Tibial artery (tissue), 4 donors: ENCODE measurements around the gene CYSTM1.

Experiments used
- DNase-seq, 2 donors: peaks; one replicate each; pipeline ENCODE4 v3.0.0-alpha.2; 2019
- H3K27ac ChIP-seq, 2 donors: fragments of 200-600 bp; sonication (generic) in 1 of 2; 1 replicate in 1 of 2; 2 replicates in 1 of 2; pipeline ENCODE4 v1.5.1; 2018 to 2019; ENCODE audit warnings: mild to moderate bottlenecking in 1 of 2
- H3K27me3 ChIP-seq, 2 donors: fragments of 200-600 bp; sonication (generic) in 1 of 2; one replicate each; pipeline versions ENCODE4 v1.5.1 to v1.6.0; 2016 to 2019
- H3K36me3 ChIP-seq, 3 donors: fragments of 200-600 bp; sonication (generic) in 2 of 3; one replicate each; pipeline ENCODE4 v1.5.1; 2016 to 2019; ENCODE audit warnings: mild to moderate bottlenecking in 2 of 3
- H3K4me1 ChIP-seq, 4 donors: fragments of 200-600 bp; sonication (generic) in 2 of 4; 1 replicate in 3 of 4; 2 replicates in 1 of 4; pipeline ENCODE4 v1.5.1; 2016 to 2019
- H3K4me3 ChIP-seq, 2 donors: fragments of 200-600 bp; sonication (generic) in 1 of 2; 1 replicate in 1 of 2; 2 replicates in 1 of 2; pipeline ENCODE4 v1.5.1; 2018 to 2019; ENCODE audit warnings: mild to moderate bottlenecking in 2 of 2
- H3K9me3 ChIP-seq, 3 donors: fragments of 200-600 bp; sonication (generic) in 1 of 3; one replicate each; pipeline ENCODE4 v1.5.1; 2016 to 2019
- CTCF ChIP-seq, 2 experiments: fragments of 200-600 bp in 1 of 2; fragments of 450-650 bp in 1 of 2; IDR thresholded peaks; one replicate each; pipeline ENCODE4 v1.5.1; 2017 to 2019; ENCODE audit warnings: antibody characterized with exemption in 2 of 2, mild to moderate bottlenecking in 1 of 2, moderate library complexity in 1 of 2
- intact Hi-C: fragments of 100-400 bp; cut with DNase I; formaldehyde crosslinking; loops from one replicate; pipeline ENCODE4 v1.15.0; 2023; ENCODE audit warnings: low total_unique reads

Gene CYSTM1

DNA sequence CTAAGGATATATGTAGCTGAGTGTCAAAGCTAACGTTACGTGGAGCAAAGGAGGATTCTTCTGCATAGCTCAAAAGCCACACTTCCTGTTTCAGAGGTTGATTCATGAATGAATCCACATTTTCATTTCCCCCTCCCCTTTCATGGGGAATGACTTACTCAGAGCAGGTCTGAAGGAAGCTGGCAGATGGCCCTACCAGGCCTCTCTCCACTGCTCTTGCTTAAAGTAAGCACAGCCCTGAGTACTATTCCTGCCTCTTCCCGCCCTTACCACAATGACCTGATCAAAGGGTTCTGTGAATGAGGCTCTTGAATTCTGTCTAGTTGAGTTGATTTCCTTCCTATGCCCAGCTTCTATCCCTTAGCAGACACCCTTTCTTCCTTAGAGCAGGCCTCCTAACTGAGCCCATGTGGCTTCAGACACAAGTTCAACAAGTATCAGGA lies 43.0 kb upstream of the CYSTM1 start:
- no peak overlapping the region for H3K4me3 ChIP-seq
- intact Hi-C loops, result no loop called here
- H3K27ac ChIP-seq, result no peak overlapping the region
- H3K27me3 ChIP-seq, result no peaks in the 10 kb centered on the region
- H3K36me3 ChIP-seq, result no peaks in the 10 kb centered on the region
- peak in 1 of 2 donors; percentile 65 for DNase-seq
- H3K4me1 ChIP-seq, result peaks cover 0 to 28% (median 15%) of the 10 kb centered on the region in 4 donors
- H3K9me3 ChIP-seq, result no peaks in the 10 kb centered on the region
- no peak for TF ChIP-seq CTCF (IDR thresholded peaks at IDR 0.05)

DNA sequence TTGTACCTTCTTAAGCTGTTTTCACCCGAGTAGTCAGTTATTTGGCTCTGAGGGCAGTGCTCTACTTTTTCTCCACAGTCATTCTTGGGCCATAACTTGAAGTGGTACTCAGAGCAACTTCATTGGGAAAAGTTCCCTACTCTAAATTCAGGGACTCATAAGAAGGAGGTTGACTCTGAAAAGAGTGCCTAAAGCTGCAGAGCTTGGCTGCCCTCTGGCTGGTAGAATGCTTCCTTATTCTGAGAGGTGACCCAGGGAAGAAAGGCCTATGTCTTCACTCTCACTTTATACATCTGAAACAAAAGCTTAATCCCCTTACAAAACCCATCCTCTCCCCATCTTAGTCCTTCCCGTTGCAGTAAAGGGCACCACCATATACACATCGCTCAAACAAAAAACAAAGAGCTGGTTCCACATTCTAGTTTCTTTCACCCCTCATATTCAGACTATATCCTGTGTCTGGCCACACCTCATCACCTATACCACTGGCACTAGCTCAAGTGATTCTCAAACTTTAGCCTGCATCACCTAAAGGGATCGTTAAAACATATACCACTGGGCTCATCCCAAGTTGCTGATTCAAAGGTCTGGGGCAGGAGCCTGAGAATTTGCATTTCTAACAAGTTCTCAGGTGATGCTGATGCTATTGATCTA lies 41.3 kb upstream of the CYSTM1 start:
- H3K36me3 ChIP-seq, result no peaks in the 10 kb centered on the region
- H3K4me3 ChIP-seq, result no peak overlapping the region
- no peak overlapping the region for H3K27ac ChIP-seq
- intact Hi-C loops, result no loop called here
- peaks cover 0 to 30% (median 15%) of the 10 kb centered on the region in 4 donors for H3K4me1 ChIP-seq
- no peak for DNase-seq
- no peaks in the 10 kb centered on the region for H3K9me3 ChIP-seq
- no peaks in the 10 kb centered on the region for H3K27me3 ChIP-seq
- TF ChIP-seq CTCF (IDR thresholded peaks at IDR 0.05), result no peak

DNA sequence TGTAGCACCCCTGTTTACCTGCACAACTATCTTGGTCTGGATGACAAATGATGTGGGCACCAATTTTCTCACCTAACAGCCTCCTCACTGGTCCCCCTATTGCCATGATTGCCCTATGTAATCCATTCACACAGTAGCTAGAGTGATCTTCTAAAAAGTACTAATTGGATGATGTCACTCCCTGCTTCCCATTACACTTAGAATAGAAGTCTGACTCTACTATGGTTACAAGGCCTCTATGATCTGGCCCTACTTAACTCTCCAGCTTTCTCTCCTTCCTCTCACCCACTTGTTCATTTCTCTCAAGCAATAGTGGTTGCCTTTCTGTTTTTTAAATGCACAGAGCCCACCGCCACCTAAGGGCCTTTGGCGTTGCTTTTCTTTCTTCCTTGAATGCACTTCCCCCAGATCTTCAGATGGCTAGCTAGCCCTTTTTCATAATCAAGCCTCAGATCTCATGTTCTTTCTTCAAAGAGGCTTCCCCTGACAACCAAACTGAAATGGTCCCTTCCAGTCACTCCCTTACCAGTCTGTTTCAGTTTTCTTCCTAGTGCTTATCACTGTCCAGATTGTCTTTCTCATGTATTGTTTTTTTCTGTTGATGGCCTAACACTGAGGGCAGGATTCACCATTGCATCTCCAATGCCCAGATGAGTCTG lies 40.6 kb upstream of the CYSTM1 start:
- no peaks in the 10 kb centered on the region for H3K36me3 ChIP-seq
- TF ChIP-seq CTCF (IDR thresholded peaks at IDR 0.05), result no peak
- intact Hi-C loops, result no loop called here
- peaks cover 0 to 30% (median 15%) of the 10 kb centered on the region in 4 donors for H3K4me1 ChIP-seq
- H3K27me3 ChIP-seq, result no peaks in the 10 kb centered on the region
- DNase-seq, result no peak
- no peaks in the 10 kb centered on the region for H3K9me3 ChIP-seq
- no peak overlapping the region for H3K27ac ChIP-seq
- H3K4me3 ChIP-seq, result no peak overlapping the region

GRCh38 chr5:140135127-140135526 lies 39.9 kb upstream of the CYSTM1 start:
- Histone ChIP-seq H3K36me3 (no peaks in the 10 kb centered on the region), H3K27me3 (no peaks in the 10 kb centered on the region), H3K27ac (no peak overlapping the region), H3K4me1 (peaks cover 0 to 31% (median 15%) of the 10 kb centered on the region in 4 donors), H3K4me3 (no peak overlapping the region), H3K9me3 (no peaks in the 10 kb centered on the region)
- intact Hi-C loops, result no loop called here
- peak in 1 of 2 donors; percentile 25 for DNase-seq
- no peak for TF ChIP-seq CTCF (IDR thresholded peaks at IDR 0.05)

DNA sequence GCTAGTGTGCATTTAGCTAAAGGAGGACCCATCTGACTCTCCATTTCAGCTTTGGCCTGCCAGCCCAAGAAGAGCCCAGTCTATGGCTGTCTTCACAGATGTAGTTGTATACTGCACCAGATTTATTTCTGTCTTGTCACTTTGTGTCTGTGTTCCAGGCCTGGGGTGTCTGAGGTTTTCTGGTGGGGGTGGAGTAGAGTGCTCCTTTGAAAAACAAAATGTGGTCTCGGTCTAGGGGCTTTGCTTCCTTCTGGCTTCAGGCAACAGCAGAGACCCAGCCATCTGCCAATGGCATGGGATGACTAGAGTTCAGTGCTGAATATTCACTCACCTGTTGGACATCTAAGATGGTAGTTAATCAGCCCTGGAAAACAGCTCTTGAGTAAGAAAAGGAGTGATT lies 38.4 kb upstream of the CYSTM1 start:
- H3K27me3 ChIP-seq, result no peaks in the 10 kb centered on the region
- no peaks in the 10 kb centered on the region for H3K36me3 ChIP-seq
- peaks cover 0 to 41% (median 25%) of the 10 kb centered on the region in 4 donors for H3K4me1 ChIP-seq
- no peak overlapping the region for H3K4me3 ChIP-seq
- intact Hi-C loops, result no loop called here
- no peak for DNase-seq
- no peaks in the 10 kb centered on the region for H3K9me3 ChIP-seq
- no peak for TF ChIP-seq CTCF (IDR thresholded peaks at IDR 0.05)
- H3K27ac ChIP-seq, result no peak overlapping the region
